ENCODE data around the gene NNMT.

NNMT gene

DNA sequence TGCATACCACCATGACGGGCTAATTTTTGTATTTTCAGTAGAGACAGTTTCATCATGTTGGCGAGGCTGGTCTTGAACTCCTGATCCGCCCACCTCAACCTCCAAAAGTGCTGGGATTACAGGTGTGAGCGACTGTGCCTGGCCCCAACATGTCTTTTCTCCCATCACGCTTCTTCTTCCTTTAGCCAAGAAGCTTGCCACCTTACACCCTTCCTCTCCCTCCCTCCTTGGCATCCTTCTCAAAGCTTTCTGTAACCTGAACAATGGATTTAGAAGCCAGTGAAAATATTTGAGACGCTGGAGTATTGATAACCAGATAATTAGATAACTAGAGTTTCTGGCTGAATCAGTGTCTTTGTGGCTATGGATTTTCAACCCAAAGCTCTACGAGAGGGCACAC lies 11.3 kb upstream of the NNMT start:
- DNase-seq (ENCODE audit: low spot score) = no peak

DNA sequence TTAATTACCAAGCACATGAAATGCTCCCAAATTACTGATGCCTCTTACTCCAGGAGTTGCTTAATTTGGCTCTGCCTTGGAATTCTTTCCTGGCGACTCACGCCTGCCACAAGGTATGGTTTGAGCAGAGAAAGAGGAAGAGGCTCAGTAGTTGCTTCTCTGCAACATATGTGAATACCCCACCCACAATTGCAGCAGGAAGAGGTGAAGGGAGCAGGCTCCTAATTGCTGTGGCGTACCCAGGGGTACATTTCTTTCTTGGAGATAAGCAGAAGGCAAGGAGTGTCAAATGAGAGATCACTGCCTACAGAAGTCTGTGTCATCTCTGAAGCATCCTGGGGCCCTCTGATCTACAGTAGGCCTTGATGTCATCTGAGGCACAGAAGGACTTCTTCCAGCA lies 10.6 kb upstream of the NNMT start:
- DNase-seq (ENCODE audit: low spot score) = no peak

DNA sequence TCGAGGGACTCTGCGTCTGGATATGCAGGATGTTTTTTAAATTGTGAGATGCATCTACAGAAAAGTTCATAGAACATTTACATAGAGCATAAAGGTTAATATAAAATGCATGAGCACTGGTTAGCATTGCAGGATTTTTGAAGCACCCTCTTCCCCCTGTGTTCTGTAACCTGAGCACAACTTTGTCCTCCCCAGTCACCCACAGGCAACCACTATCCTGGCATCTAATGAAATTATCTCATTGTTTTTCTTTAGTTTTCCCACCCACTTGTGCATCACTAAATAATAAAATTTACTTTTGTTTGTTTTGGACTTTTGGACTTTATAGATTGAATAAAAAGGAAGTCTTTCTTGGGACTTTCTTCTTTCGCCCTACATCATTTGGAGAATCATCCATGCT lies 10.0 kb upstream of the NNMT start:
- no peak for DNase-seq (ENCODE audit: low spot score)

DNA sequence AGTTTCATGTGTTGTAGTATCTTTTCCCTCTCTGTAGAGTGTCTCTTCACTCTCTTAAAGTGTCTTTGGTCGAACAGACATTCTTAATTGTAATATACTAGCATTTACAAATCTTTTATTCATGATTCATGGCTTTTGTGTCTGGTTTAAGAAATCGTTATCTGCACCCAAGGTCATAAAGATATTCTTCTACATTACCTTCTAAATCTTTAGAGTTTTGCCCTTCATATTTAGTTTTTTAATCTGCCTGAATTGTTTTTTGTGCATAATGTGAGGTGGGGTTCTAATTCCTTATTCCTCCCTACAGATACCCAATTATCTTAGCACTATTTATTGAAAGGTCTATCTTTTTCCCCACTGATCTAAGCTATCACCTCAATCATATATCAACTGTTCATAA lies 9.0 kb upstream of the NNMT start:
- no peak for DNase-seq (ENCODE audit: low spot score)

DNA sequence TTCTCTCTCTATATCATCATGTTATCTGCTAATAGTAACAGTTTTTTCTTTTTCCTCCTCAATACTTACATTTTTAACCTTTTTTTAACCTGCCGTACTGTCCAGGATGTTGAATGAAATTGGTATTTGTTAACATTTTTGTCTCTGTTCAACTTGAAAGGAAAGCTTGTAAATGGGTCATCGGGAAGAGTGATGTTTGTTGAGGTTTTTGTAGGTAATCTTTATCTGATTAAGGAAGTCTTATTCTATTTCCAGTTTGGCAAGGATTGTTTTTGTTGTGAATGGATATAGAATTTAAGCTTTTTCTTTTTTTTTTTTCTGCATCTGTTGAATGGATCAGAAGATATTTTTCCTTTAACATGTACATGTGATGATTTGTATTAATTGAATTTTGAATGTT lies 8.1 kb upstream of the NNMT start:
- no peak for DNase-seq (ENCODE audit: low spot score)

DNA sequence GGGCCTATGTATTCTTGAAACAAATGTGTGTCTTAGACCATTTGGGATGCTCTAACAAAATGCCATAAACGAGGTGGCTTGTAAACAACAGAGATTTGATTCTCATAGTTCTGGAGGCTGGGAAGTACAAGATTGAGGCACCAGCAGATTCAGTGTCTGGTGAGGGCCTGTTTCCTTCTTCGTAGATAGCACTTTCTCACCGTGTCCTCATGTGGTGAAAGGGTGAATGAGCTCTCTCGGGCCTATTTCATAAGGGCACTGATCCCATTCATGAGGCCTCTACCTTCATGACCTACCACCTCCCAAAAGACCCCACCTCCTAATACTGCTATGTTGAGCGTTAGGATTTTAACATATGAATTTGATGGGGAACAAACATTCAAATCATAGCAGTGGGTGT lies 6.4 kb upstream of the NNMT start:
- DNase-seq (ENCODE audit: low spot score) = no peak

DNA sequence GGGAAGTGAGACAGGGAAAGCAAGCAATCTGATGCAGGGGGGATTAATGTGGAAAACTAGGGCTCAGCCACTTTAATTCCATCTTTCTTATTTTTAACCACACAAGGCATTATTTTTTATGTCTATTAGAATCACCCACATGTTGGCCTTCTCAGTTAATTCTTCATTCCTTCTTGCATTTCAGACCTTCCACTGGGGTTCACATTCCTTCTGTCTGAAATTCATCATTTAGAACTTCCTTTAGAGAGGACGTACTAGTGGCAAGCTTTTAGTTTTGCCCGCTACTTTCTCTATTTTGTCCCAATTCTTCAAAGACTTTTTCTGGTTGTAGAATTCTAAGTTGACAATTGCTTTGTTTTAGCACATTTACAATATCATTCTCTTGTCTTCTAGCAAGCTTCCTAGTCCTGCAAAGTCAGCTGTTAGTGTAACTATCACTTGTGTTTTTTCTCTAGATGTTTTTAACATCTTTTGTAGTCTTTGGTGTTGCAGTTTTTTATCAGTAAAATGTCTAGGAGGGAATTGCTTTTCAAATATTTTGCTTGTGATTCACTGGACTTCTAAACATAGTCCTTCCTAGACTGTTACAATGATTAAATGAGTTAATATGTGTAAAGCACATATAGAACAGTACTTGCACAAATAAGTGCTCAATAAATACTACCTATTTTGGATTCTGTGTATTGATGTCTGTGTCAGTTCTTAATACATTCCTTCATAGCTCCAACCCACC lies 5.5 kb upstream of the NNMT start:
- no peak for DNase-seq (ENCODE audit: low spot score)

DNA sequence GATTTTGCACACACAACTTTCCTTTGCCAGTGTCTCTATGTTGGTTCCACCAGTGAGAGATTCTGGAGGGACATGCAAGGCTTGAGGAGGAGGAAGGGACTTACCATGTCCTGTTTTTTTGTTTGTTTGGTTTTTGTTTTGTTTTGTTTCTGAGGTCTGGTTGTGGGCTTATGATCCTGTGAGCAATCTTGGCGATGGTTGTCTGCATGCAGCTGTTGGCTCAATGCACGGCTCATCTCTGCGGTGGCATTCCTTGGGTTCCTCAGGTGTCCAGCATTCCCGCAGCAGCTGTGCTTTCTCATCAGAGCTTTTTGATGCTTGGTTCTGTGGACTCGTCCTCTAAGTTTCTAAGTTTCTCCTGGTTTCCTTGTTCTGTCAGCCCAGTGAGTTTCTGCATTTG lies 4.8 kb upstream of the NNMT start:
- DNase-seq (ENCODE audit: low spot score) = no peak

DNA sequence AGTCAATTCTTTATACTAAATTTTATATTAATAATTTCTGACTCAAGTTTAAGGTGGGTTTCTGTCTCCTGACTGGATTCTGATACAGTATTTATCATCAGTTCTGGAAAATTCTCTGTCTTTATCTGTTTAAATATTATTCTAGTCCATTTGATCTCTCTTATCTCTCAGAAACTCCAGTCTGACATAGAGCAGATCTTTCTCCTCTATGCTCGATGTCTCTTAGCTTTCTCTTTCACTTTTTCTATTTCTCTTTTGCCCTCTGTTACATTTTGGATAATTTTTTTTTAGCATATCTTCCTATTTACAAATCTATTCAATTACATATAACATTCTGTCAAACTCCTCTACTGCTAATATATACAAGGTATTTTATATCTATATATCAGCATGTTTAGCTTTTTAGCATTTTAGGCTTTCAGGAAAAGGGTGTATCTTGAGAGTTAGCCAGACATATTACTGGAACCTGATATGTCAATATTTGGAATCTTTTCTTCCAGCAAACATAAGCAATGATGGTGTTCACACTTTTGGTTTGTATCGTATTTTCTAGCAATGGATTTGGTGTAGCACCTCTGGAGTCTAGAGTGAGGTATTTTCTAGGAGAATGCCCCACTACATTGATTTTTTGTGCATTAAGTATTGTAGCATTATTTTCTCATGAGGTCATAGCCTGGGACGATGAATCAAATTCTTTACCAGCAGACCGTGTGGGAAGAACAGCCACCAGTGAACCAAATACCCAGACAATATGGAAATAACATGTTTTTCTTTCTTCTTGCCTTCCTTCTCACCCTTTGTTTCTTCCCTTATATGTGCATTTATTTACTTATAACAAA lies 4.1 kb upstream of the NNMT start:
- DNase-seq (ENCODE audit: low spot score) = no peak

DNA sequence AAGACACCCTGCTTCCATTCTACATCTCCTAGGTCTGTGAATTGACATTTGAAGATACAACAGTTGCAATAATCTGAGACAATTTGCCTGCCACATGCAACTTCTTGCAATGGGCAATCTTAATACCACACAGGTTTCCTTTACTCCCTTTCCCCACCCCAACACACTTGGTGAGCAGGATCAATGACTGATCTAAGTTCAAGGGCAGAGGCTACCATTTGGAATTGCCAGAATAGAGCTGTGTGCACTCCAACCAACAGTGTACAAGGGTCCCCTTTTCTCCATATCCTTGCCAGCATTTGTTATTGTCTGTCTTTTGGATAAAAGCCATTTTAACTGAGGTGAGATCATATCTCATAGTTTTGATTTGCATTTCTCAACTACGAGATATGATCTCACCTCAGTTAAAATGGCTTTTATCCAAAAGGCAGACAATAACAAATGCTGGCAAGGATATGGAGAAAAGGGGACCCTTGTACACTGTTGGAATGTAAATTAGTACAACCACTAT lies 2.9 kb upstream of the NNMT start:
- no peak for DNase-seq (ENCODE audit: low spot score)

DNA sequence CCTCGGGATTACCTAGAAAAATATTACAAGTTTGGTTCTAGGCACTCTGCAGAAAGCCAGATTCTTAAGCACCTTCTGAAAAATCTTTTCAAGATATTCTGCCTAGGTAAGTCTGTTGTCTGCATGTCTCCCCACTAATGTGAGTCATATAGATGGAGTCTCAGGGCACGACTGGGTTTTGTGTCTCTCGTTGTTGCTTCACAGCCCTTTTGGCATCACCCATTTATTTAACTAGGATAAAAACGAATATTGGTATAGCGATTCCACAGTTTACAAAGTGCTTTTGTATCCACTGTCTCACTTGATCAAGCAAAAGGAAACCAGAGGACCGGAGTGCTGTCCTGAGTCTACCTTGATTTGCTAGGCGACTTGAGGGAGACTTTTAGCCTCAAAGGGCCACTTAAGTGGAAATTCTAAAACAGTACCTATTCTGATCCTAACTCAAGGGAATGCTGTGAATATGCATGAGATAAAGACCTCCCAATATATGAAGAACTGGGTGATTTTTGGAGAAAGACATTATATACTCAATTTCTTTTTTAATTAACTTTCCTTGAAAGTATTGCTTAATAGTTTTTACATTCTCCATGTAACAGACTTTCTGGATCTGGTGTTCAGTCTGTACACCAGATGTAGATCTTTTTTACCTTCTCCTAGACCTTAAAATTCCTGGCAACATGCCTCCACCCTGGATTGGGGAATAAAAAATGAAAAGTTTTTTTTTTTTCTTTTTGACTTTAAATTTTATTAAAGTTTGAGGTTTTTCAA lies 590 bp downstream of the NNMT start:
- no peak for DNase-seq (ENCODE audit: low spot score)

DNA sequence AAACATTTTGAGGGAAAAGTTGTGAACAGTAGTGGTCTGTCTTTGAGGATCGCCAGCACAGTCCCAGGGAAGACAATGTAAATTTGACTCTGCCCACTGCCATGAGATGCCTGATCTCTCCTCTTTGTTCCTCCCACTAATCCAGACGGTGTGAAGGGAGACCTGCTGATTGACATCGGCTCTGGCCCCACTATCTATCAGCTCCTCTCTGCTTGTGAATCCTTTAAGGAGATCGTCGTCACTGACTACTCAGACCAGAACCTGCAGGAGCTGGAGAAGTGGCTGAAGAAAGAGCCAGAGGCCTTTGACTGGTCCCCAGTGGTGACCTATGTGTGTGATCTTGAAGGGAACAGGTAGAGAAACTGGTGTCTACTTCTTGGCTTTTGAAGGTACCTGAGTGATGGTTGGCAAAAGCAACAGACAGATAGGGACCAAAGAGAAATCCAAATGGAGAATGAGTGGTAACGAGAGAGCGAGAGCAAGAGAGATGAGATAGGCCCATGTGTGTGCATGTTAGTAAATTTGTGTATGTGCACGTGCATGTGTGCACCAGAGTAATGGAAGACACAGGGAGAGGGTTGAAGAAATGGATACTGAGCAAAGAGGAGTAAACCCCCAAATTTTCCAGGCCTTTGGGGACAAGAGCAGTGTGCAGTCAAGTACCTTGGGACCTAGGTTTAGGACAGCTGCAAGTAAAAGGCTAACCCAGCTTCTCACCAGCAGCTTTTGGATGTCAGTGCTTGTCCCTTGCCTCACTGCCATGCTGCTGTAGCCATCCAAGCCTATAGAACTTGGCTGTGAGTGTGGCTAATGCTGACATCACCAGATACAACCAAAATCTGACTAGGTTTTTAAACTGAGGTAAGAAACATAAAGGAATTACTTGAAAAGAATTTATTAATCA lies 1.9 kb downstream of the NNMT start:
- DNase-seq (ENCODE audit: low spot score) = no peak

DNA sequence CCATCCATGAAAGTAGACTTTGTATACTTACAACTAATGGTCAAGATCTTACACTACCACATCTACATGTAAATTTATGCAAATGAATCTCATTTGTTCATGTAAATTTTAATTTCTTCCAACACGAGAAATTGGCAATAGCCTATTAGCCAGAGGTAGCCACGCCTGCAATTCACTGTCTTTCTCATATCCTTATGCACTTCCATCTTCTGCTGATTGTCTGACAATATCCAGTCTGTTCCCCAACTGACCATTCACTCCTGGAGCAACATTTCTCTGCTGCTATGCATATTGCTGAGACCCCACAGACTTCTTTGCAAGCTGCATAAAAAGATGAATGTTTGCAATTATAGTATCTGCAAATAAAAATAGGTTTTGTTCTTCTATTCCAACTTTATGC lies 2.5 kb downstream of the NNMT start:
- DNase-seq (ENCODE audit: low spot score) = no peak

DNA sequence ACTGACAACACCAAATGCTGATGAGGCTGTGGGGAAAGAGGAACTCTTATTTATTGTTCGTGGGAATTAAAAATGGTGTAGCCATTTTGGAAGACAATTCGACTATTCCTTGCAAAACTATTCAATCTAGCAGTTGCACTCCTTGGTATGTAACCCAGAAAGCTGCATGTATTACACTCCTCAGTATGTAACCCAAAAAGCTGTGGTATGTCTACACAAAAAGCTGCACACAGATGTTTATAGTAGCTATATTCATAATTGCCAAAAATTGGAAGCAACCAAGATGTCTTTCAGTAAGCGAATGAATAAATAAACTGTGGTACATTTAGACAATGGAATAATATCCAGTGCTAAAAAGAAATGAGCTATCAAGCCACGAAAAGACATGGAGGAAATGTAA lies 4.9 kb downstream of the NNMT start:
- no peak for DNase-seq (ENCODE audit: low spot score)

DNA sequence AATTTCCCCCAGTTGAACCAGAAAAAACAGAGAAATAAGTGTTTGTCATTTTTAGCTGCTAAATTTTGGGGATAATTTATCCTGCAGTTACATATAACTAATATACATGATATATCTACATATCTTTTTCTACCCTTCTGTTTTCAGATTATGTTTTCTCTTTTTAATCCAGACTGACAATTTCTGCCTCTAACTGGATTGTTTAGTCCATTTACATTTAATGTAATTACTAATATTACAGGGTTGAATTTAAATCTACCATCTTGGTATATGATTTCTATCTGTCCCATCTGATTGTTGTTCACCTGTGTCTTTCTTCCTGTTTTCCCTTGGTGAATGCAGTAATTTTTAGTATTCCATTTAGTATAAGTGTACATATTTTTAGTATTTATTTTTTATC lies 5.7 kb downstream of the NNMT start:
- no peak for DNase-seq (ENCODE audit: low spot score)

DNA sequence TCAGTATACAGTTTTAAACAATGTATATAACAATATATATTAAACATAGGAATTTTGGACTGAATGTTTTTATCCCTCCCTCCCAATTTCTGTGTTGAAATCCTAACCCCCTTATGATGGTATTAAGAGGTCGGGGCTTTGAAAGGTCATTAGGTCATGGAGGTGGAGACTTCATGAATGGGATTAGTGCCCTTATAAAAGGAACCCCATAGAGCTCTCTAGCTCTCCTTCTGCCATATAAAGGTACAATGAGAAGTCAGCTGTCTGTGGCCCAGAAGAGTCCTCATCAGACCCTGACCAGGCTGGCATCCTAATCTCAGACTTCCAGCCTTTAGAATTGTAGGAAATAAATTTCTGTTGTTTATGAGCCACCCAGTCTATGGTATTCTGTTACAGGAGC lies 6.5 kb downstream of the NNMT start:
- DNase-seq (ENCODE audit: low spot score) = no peak

DNA sequence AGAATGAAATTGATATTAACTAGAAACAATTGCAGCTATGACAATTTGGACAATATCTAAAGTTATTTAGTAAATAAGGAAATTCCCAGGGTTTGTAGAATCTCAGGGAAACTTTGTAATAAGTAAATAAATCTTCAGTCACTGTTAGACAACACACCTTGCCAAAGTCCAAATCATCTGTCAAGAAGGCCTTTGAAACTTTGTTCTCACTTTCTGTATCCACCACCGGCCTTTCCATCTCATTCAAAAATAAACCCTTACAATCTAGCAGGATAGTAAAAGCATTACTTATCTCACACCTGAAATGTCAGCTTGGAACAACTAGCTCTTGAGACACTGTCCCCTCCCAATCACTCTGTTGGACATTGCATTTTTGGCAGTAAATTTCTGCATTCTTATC lies 7.9 kb downstream of the NNMT start:
- no peak for DNase-seq (ENCODE audit: low spot score)

DNA sequence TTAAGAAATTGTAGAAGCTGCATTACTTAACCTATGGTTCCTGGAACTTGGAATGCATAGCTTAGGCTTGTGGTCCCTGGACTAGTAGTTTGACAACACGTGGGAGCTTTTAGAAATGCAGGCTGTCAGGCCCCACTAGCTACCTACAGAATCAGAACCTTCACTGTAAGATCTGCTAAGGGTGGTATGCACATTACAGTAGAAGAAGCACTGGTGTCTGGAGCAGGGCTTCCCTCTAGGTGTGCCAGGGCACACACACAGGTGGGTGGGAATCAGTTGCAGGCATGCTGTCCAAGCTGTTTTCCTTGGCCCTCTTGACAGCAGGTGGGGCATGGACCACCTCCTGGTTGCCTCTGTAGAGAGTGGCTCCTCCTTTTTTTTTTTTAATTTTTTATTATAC lies 8.8 kb downstream of the NNMT start:
- no peak for DNase-seq (ENCODE audit: low spot score)

DNA sequence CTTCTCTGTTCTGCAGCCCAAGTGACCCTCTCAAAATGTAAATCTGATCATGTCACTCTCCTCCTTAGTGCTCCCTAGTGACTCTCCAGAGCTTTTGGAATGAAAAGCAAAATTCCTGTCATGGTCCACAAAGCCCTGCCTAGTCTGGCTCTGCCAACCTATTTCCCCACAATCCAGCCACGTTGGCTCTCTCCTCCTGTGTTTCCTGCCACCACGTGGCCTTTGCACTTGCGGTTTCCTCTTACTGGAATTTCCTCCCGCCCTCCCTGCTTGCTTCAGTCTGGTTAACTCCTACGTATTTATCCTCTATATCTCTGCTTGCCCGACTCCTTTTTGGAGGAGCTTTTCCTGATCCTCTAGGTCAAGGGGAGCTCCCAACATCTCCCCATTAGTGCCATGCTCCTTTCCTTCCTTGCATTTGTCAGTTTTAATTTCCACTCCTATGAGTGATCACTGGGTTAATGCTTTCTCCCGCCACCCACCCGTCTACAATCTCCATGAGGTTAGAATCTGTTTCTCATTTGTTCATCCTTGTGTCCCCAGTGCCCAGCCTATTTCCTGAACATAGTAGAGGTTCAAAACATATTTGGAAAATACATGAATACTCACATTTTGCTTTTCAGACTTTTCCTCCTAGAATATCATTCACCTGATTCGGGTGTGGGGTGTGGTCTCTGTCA lies 11.5 kb downstream of the NNMT start:
- no peak for DNase-seq (ENCODE audit: low spot score)

DNA sequence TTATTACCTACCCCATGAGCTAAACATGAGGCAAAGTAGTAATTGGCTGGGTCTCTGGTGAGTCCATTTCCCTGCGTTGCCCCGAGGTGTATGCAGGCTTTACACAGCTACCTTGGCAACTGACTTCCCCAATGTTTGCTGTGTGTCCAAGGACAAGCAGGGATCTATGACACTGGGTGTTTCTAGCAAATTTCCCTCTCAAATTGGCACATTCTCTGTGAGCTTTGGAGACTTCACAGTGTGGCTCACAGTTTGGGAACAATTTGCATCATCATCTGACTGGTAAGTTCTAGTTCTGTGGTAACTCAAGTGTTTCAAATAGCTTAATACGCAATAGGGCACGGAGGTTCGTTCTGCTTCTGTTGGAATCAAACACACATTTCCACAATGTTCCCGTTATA lies 12.5 kb downstream of the NNMT start:
- DNase-seq (ENCODE audit: low spot score) = no peak

DNA sequence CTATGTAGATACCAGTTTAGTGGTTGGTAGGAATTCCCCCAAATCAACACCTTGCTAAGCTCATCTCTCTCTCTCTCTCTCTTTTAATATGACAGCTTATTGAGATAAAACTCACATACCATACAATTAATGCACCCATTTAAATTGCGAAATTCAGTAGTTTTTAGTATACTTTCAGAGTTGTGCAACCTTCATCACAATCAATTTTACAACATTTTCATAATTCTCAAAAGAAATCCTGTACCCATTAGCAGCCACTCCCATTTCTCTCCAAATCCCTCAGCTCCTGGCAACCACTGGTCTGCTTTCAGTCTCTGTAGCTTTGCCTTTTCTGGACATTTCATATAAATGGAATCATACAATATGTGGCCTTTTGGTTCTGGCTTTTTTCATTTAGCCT lies 13.3 kb downstream of the NNMT start:
- no peak for DNase-seq (ENCODE audit: low spot score)

All from COLO829 (cell line).